OCI-LY3 (cell line): ENCODE measurements around the gene TDP2.
"Not testable (repeated sequence)": the region's sequence is repeated elsewhere in the genome, so short reads cannot be mapped to it uniquely, and the experiment has no call there.

ENCODE experiments used
- H2AFZ ChIP-seq: fragments of 200-600, 300-600 bp; shearing (Covaris generic); 2 replicates; pipeline ENCODE4 v1.6.0; 2014; ENCODE audit warnings: antibody characterized with exemption, low read depth, low read length
- H3K27ac ChIP-seq: fragments of 200-600, 300-600 bp; sonication (generic); 2 replicates; pipeline ENCODE4 v1.5.1; 2014; ENCODE audit warnings: mild to moderate bottlenecking, low read length, moderate library complexity, mixed read lengths
- H3K27me3 ChIP-seq: fragments of 200-600, 300-600 bp; sonication (generic); 2 replicates; pipeline ENCODE4 v1.6.1; 2014; ENCODE audit warnings: low read depth, low read length, mixed read lengths
- H3K36me3 ChIP-seq: fragments of 200-600, 300-600 bp; sonication (generic); replicated peaks from 2 replicates; pipeline ENCODE3; 2014; ENCODE audit warnings: low read depth, low read length, mixed read lengths
- H3K4me1 ChIP-seq: fragments of 300-600, 200-600 bp; sonication (generic); 2 replicates; pipeline ENCODE4 v1.6.1; 2014; ENCODE audit warnings: low read length, mixed read lengths
- H3K4me2 ChIP-seq: fragments of 200-600, 300-600 bp; sonication (generic); 2 replicates; pipeline ENCODE4 v1.6.1; 2014; ENCODE audit warnings: low read length, mixed read lengths
- H3K4me3 ChIP-seq: fragments of 300-600, 200-600 bp; sonication (generic); 2 replicates; pipeline ENCODE4 v1.5.1; 2014; ENCODE audit warnings: antibody characterized with exemption, mild to moderate bottlenecking, low read length, moderate library complexity
- H3K79me2 ChIP-seq: fragments of 300-600, 200-600 bp; shearing (Covaris generic); 2 replicates; pipeline ENCODE4 v1.6.1; 2014; ENCODE audit warnings: mild to moderate bottlenecking, low read length, mixed read lengths
- H3K9ac ChIP-seq: fragments of 300-600, 200-600 bp; shearing (Covaris generic); 2 replicates; pipeline ENCODE4 v1.6.0; 2014; ENCODE audit warnings: mild to moderate bottlenecking, low read length, moderate library complexity
- H3K9me3 ChIP-seq: fragments of 200-600, 300-600 bp; shearing (Covaris generic); 2 replicates; pipeline ENCODE4 v1.6.1; 2014; ENCODE audit warnings: low read length, mixed read lengths; ENCODE audit not compliant: insufficient read depth
- H4K20me1 ChIP-seq: fragments of 200-600, 300-600 bp; sonication (generic); 2 replicates; pipeline ENCODE4 v1.6.1; 2016; ENCODE audit warnings: low read length, mixed read lengths; ENCODE audit not compliant: insufficient read depth
- EZH2phosphoT487 ChIP-seq: fragments of 200-600 bp; shearing (Covaris generic); IDR thresholded peaks from 2 replicates; pipeline ENCODE4 v1.6.1; 2018; ENCODE audit warnings: antibody characterized with exemption, mixed run types, low read depth
- TF ChIP-seq, protein P1 (sequence below): fragments of 200-600, 300-600 bp; sonication (generic); IDR thresholded peaks from 2 replicates; pipeline ENCODE4 v1.5.1; 2014; ENCODE audit warnings: antibody characterized with exemption, low read length, low read depth

TDP2 gene

GRCh38 chr6:24683297-24684296 lies 16.9 kb upstream of the TDP2 start:
- no peaks in the 10 kb centered on the region for H3K27me3 ChIP-seq
- H3K27ac ChIP-seq: no peak overlapping the region
- no peaks in the 10 kb centered on the region for H3K36me3 ChIP-seq
- H2AFZ ChIP-seq: no peak overlapping the region
- no peaks in the 10 kb centered on the region for H4K20me1 ChIP-seq
- no peaks in the 10 kb centered on the region for H3K4me1 ChIP-seq
- H3K4me2 ChIP-seq: no peak overlapping the region
- H3K79me2 ChIP-seq: no peaks in the 10 kb centered on the region
- H3K9ac ChIP-seq: no peak overlapping the region
- H3K9me3 ChIP-seq: no peaks in the 10 kb centered on the region
- no peak overlapping the region for H3K4me3 ChIP-seq
- TF ChIP-seq EZH2phosphoT487: no peak
- TF ChIP-seq, protein P1, sequence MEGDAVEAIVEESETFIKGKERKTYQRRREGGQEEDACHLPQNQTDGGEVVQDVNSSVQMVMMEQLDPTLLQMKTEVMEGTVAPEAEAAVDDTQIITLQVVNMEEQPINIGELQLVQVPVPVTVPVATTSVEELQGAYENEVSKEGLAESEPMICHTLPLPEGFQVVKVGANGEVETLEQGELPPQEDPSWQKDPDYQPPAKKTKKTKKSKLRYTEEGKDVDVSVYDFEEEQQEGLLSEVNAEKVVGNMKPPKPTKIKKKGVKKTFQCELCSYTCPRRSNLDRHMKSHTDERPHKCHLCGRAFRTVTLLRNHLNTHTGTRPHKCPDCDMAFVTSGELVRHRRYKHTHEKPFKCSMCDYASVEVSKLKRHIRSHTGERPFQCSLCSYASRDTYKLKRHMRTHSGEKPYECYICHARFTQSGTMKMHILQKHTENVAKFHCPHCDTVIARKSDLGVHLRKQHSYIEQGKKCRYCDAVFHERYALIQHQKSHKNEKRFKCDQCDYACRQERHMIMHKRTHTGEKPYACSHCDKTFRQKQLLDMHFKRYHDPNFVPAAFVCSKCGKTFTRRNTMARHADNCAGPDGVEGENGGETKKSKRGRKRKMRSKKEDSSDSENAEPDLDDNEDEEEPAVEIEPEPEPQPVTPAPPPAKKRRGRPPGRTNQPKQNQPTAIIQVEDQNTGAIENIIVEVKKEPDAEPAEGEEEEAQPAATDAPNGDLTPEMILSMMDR: no peak

GRCh38 chr6:24680582-24680981 lies 13.9 kb upstream of the TDP2 start:
- no peak overlapping the region for H3K27ac ChIP-seq

GRCh38 chr6:24678792-24679352 lies 12.2 kb upstream of the TDP2 start:
- H3K9me3 ChIP-seq, H3K27me3 ChIP-seq, H3K4me1 ChIP-seq, H3K79me2 ChIP-seq, H3K4me2 ChIP-seq, H4K20me1 ChIP-seq, H3K27ac ChIP-seq, H3K9ac ChIP-seq, H3K4me3 ChIP-seq, H2AFZ ChIP-seq, H3K36me3 ChIP-seq: not testable (repeated sequence)

More at GRCh38 chr6:24680582-24680981, 13.9 kb upstream of the TDP2 start:
- H3K27me3 ChIP-seq: no peaks in the 10 kb centered on the region
- H3K9me3 ChIP-seq: no peaks in the 10 kb centered on the region
- no peaks in the 10 kb centered on the region for H4K20me1 ChIP-seq
- no peak overlapping the region for H3K4me3 ChIP-seq
- H3K4me2 ChIP-seq: no peak overlapping the region
- no peaks in the 10 kb centered on the region for H3K36me3 ChIP-seq
- TF ChIP-seq EZH2phosphoT487: no peak
- no peak overlapping the region for H3K9ac ChIP-seq
- H3K79me2 ChIP-seq: no peaks in the 10 kb centered on the region
- no peak overlapping the region for H2AFZ ChIP-seq
- no peaks in the 10 kb centered on the region for H3K4me1 ChIP-seq

DNA sequence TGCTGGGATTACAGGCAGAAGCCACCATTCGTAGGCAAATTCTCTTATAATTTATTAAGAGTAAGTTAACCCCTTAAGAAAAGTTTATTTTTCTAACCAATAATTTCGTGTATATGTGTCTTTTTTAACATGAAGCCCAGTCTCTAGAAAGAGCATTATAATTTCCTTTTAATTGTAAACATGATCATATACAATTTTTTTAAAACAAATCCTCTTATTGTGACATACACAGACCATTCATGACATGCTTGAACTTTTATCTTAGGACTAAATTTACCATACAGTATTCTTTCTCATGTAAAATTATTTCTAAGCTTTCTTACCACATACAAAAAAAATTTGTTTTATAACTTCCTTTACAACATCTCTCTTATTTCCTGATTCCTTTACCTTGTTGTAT lies 6.9 kb upstream of the TDP2 start:
- H3K9me3 ChIP-seq: no peaks in the 10 kb centered on the region; the same call in 1 of the 2 replicates
- TF ChIP-seq EZH2phosphoT487: no peak
- TF ChIP-seq, protein P1: no peak

More for the DNA sequence above, 6.9 kb upstream of the TDP2 start:
- Histone ChIP-seq H3K27ac (no peak overlapping the region), H3K27me3 (no peaks in the 10 kb centered on the region), H3K4me2 (no peak overlapping the region), H3K79me2 (no peaks in the 10 kb centered on the region), H3K4me3 (no peak overlapping the region), H2AFZ (no peak overlapping the region), H3K9ac (no peak overlapping the region), H3K36me3 (peaks cover 3% of the 10 kb centered on the region), H4K20me1 (no peaks in the 10 kb centered on the region), H3K4me1 (no peaks in the 10 kb centered on the region)
